Measurements from ENCODE around the gene ESM1. TPM values are rescaled to one million over a fixed set of nuclear protein-coding genes. Genes with fewer than 3 reads are reported as not detected.
"Not testable (repeated sequence)": the region's sequence is repeated elsewhere in the genome, so short reads cannot be mapped to it uniquely, and the experiment has no call there.

The ESM1 gene
- total RNA-seq, 1 donor = 1.8 TPM

DNA sequence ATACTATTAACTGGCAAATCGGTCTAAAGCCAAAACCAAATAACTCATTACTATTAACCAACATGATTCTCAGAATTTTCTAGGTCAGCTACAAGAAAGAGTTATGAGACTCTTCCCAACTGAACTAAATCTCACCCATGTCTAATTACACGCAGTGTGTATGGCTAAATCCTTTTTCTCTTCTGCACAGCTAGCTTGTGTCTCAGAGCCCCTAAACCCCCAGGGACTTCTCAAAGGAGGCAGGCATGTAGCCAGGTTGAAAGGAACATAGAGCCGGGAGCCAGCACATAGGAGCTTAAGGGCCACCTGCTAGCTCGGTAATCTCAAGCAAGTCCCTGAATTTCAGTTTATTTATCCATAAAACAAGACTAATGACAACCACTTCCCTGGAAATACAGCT lies 36.4 kb upstream of the ESM1 start:
- peak overlapping the region; percentile 37 for H3K4me2 ChIP-seq (ENCODE audit: insufficient read depth, low read length)
- H3K4me3 ChIP-seq (ENCODE audit: insufficient read depth, low read length) = no peak overlapping the region
- no peaks in the 10 kb centered on the region for H3K27me3 ChIP-seq (ENCODE audit: insufficient read depth, low read length)
- no peaks in the 10 kb centered on the region for H4K20me1 ChIP-seq (ENCODE audit: insufficient read depth, low read length)
- no peaks in the 10 kb centered on the region for H3K9me3 ChIP-seq (ENCODE audit: low read depth, low read length)
- H3K27ac ChIP-seq (ENCODE audit: low read depth, low read length) = no peak overlapping the region
- no peak for DNase-seq (ENCODE audit: insufficient read length, low spot score, missing footprints)
- no peaks in the 10 kb centered on the region for H3K36me3 ChIP-seq (ENCODE audit: insufficient read depth, low read length)
- TF ChIP-seq, protein P1, sequence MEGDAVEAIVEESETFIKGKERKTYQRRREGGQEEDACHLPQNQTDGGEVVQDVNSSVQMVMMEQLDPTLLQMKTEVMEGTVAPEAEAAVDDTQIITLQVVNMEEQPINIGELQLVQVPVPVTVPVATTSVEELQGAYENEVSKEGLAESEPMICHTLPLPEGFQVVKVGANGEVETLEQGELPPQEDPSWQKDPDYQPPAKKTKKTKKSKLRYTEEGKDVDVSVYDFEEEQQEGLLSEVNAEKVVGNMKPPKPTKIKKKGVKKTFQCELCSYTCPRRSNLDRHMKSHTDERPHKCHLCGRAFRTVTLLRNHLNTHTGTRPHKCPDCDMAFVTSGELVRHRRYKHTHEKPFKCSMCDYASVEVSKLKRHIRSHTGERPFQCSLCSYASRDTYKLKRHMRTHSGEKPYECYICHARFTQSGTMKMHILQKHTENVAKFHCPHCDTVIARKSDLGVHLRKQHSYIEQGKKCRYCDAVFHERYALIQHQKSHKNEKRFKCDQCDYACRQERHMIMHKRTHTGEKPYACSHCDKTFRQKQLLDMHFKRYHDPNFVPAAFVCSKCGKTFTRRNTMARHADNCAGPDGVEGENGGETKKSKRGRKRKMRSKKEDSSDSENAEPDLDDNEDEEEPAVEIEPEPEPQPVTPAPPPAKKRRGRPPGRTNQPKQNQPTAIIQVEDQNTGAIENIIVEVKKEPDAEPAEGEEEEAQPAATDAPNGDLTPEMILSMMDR (IDR thresholded peaks at IDR 0.05; ENCODE audit: extremely low read depth, low read depth, low read length) = no peak
- no peaks in the 10 kb centered on the region for H3K4me1 ChIP-seq (ENCODE audit: insufficient read depth, low read length)
- no peaks in the 10 kb centered on the region for H3K79me2 ChIP-seq (ENCODE audit: insufficient read depth, low read length)
- H2AFZ ChIP-seq (ENCODE audit: low read length) = peak overlapping the region; percentile 76

GRCh38 chr5:55021410-55021809 lies 36.0 kb upstream of the ESM1 start:
- peak overlapping the region; percentile 37 for H3K4me2 ChIP-seq (ENCODE audit: insufficient read depth, low read length)
- no peaks in the 10 kb centered on the region for H3K27me3 ChIP-seq (ENCODE audit: insufficient read depth, low read length)
- no peak overlapping the region for H3K4me3 ChIP-seq (ENCODE audit: insufficient read depth, low read length)
- H3K36me3 ChIP-seq (ENCODE audit: insufficient read depth, low read length) = no peaks in the 10 kb centered on the region
- H4K20me1 ChIP-seq (ENCODE audit: insufficient read depth, low read length) = no peaks in the 10 kb centered on the region
- H2AFZ ChIP-seq (ENCODE audit: low read length) = peak overlapping the region; percentile 76
- H3K4me1 ChIP-seq (ENCODE audit: insufficient read depth, low read length) = no peaks in the 10 kb centered on the region
- H3K27ac ChIP-seq (ENCODE audit: low read depth, low read length) = no peak overlapping the region
- no peaks in the 10 kb centered on the region for H3K9me3 ChIP-seq (ENCODE audit: low read depth, low read length)
- TF ChIP-seq, protein P1 (IDR thresholded peaks at IDR 0.05; ENCODE audit: extremely low read depth, low read depth, low read length) = no peak
- no peaks in the 10 kb centered on the region for H3K79me2 ChIP-seq (ENCODE audit: insufficient read depth, low read length)
- DNase-seq (ENCODE audit: insufficient read length, low spot score, missing footprints) = no peak

GRCh38 chr5:55010149-55010548 lies 24.8 kb upstream of the ESM1 start:
- not testable (repeated sequence) for H4K20me1 ChIP-seq (ENCODE audit: insufficient read depth, low read length); H3K36me3 ChIP-seq (ENCODE audit: insufficient read depth, low read length); H3K4me2 ChIP-seq (ENCODE audit: insufficient read depth, low read length); H2AFZ ChIP-seq (ENCODE audit: low read length); H3K4me3 ChIP-seq (ENCODE audit: insufficient read depth, low read length); DNase-seq (ENCODE audit: insufficient read length, low spot score, missing footprints); H3K9me3 ChIP-seq (ENCODE audit: low read depth, low read length); H3K27ac ChIP-seq (ENCODE audit: low read depth, low read length); H3K4me1 ChIP-seq (ENCODE audit: insufficient read depth, low read length); H3K27me3 ChIP-seq (ENCODE audit: insufficient read depth, low read length); H3K79me2 ChIP-seq (ENCODE audit: insufficient read depth, low read length)

DNA sequence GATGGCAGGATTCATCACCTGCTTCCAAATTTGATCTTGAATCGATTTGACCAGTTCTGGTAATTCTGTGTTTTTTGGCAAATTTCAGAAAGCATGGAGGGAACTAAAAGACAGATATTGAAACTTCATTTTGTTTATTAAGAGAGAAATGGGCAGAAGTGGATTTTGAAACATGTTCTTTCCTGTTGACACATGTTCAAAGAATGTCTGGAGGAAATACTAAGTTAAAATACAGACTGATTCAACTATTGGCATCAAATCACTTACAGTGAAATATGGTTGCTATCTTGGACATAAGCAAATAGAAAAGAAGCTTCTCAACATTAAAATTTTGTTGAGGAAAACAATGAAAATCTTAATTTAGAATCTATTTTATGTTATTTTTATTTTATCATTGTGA lies 19.3 kb upstream of the ESM1 start:
- no peak for DNase-seq (ENCODE audit: insufficient read length, low spot score, missing footprints)
- H3K36me3 ChIP-seq (ENCODE audit: insufficient read depth, low read length) = no peaks in the 10 kb centered on the region
- H4K20me1 ChIP-seq (ENCODE audit: insufficient read depth, low read length) = no peaks in the 10 kb centered on the region
- no peak overlapping the region for H2AFZ ChIP-seq (ENCODE audit: low read length)
- H3K4me1 ChIP-seq (ENCODE audit: insufficient read depth, low read length) = peaks cover 6% of the 10 kb centered on the region
- H3K4me3 ChIP-seq (ENCODE audit: insufficient read depth, low read length) = no peak overlapping the region
- H3K27ac ChIP-seq (ENCODE audit: low read depth, low read length) = no peak overlapping the region
- H3K27me3 ChIP-seq (ENCODE audit: insufficient read depth, low read length) = no peaks in the 10 kb centered on the region
- H3K79me2 ChIP-seq (ENCODE audit: insufficient read depth, low read length) = no peaks in the 10 kb centered on the region
- no peaks in the 10 kb centered on the region for H3K9me3 ChIP-seq (ENCODE audit: low read depth, low read length)
- TF ChIP-seq, protein P1 (IDR thresholded peaks at IDR 0.05; ENCODE audit: extremely low read depth, low read depth, low read length) = no peak
- H3K4me2 ChIP-seq (ENCODE audit: insufficient read depth, low read length) = peak overlapping the region; percentile 29

Measured in osteoblast (primary cell).